ENCODE results near the gene HDAC8.
"Not testable (repeated sequence)": the region's sequence is repeated elsewhere in the genome, so short reads cannot be mapped to it uniquely, and the experiment has no call there.

HDAC8 gene

DNA sequence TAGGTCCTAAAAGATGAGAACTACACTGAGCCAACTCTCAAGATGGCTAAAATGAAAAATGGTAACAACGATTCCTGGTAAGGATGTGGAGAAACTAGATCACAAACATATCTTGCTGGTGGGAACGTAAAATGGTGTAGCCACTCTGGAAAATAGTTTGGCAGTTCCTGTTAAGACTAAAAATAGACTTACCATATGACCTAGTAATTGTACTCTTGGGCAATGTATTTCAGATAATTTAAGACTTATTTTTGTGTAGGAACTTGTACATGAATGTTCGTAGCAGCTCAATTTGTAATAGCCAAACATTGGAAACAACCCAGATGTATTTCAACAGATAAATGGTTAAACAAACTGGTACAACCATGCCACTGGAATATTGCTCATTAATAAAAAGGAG lies 106.2 kb downstream of the HDAC8 start:
- H3K27me3 ChIP-seq (ENCODE audit: control insufficient read depth, insufficient read depth, low read length, poor library complexity, severe bottlenecking) = no peaks in the 10 kb centered on the region
- WGBS, 2 experiments = 91 to 100% methylated on average over 1 to 2 of the region's 3 CpGs

DNA sequence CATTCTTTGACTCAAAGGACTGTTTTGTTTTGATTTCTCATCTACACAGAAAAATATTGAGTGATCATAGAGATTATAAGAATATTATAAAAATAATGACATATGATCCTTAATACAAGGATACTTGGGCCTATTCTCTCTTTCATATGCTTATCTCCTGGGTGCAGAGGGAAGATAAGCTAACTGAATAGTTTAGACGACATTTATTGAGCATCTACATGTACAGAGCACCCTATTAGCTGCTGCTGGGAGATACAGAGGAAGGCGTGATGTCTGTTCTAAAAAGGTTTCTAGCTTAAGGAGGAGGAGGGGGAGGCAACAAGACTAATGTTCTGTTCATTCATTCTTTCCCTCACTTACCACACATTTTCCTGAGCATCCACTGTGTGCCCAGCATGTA lies 106.8 kb downstream of the HDAC8 start:
- 95% methylated on average over 2 of the region's 2 CpGs; no CpG with 5 or more reads in 1 of the 2 experiments for WGBS, 2 experiments
- H3K27me3 ChIP-seq (ENCODE audit: control insufficient read depth, insufficient read depth, low read length, poor library complexity, severe bottlenecking) = no peaks in the 10 kb centered on the region
- peaks cover 5% of the 10 kb centered on the region for H3K36me3 ChIP-seq (ENCODE audit: control insufficient read depth, insufficient read depth, low read length)

More for the DNA sequence above, 106.2 kb downstream of the HDAC8 start:
- Histone ChIP-seq H3K4me1 (ENCODE audit: control insufficient read depth, insufficient read depth, low read length) (no peaks in the 10 kb centered on the region), H3K4me3 (ENCODE audit: insufficient read depth, low read depth, low read length) (no peak overlapping the region), H3K9me3 (ENCODE audit: control insufficient read depth, low read length) (no peaks in the 10 kb centered on the region), H3K27ac (ENCODE audit: insufficient read depth, low read depth, low read length, poor library complexity, severe bottlenecking) (no peak overlapping the region), H3K36me3 (ENCODE audit: control insufficient read depth, insufficient read depth, low read length) (peaks cover 4% of the 10 kb centered on the region)

DNA sequence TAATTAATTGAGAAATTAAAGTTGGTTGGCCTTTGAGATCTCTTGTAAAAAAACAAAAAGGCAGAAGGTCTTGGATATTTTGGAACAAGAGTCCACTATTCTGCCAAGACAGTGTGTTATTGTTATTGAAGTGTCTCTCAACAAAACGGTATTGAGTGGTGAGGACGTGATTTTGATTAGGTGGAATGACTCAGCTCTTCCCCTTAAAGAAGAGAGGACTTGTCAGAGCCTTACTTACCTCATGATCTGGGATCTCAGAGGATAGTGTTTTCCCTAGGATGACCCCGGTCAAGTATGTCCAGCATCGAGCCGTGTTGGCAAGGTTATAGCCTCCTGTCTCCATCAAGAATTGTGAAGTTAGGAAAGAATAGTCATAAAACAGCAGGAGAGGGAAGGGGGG lies 110.9 kb downstream of the HDAC8 start:
- no peak overlapping the region for H3K27ac ChIP-seq (ENCODE audit: insufficient read depth, low read depth, low read length, poor library complexity, severe bottlenecking)
- H3K9me3 ChIP-seq (ENCODE audit: control insufficient read depth, low read length) = no peaks in the 10 kb centered on the region
- H3K4me3 ChIP-seq (ENCODE audit: insufficient read depth, low read depth, low read length) = no peak overlapping the region
- no peaks in the 10 kb centered on the region for H3K27me3 ChIP-seq (ENCODE audit: control insufficient read depth, insufficient read depth, low read length, poor library complexity, severe bottlenecking)
- H3K4me1 ChIP-seq (ENCODE audit: control insufficient read depth, insufficient read depth, low read length) = no peaks in the 10 kb centered on the region
- WGBS, 2 experiments = 91 to 97% methylated on average over 5 of the region's 5 CpGs
- peaks cover 5% of the 10 kb centered on the region for H3K36me3 ChIP-seq (ENCODE audit: control insufficient read depth, insufficient read depth, low read length)

More for the DNA sequence above, 106.8 kb downstream of the HDAC8 start:
- no peaks in the 10 kb centered on the region for H3K9me3 ChIP-seq (ENCODE audit: control insufficient read depth, low read length)
- H3K4me1 ChIP-seq (ENCODE audit: control insufficient read depth, insufficient read depth, low read length) = no peaks in the 10 kb centered on the region
- no peak overlapping the region for H3K27ac ChIP-seq (ENCODE audit: insufficient read depth, low read depth, low read length, poor library complexity, severe bottlenecking)
- no peak overlapping the region for H3K4me3 ChIP-seq (ENCODE audit: insufficient read depth, low read depth, low read length)

DNA sequence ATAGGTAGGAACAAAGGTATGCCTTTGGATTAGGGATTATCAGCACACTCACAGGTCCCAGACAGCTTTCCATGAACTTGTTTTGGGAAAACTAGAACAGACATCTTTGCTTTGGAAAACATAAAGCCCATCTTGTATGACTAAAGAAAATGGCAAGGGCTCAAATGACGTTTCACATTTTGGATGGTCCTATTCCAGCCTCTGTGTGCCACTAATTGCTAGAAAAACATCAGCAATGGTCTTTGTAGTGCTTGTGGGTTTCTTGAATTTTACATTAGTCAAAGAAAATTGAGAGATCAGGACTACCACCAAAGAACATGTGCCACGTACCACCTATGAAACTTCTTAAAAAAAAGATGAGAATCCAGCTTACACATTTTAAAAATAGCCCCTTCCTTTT lies 111.4 kb downstream of the HDAC8 start:
- H3K4me3 ChIP-seq (ENCODE audit: insufficient read depth, low read depth, low read length) = no peak overlapping the region
- H3K27ac ChIP-seq (ENCODE audit: insufficient read depth, low read depth, low read length, poor library complexity, severe bottlenecking) = no peak overlapping the region
- no peaks in the 10 kb centered on the region for H3K9me3 ChIP-seq (ENCODE audit: control insufficient read depth, low read length)
- 80 to 92% methylated on average over 1 to 2 of the region's 2 CpGs for WGBS, 2 experiments
- H3K27me3 ChIP-seq (ENCODE audit: control insufficient read depth, insufficient read depth, low read length, poor library complexity, severe bottlenecking) = no peaks in the 10 kb centered on the region
- no peaks in the 10 kb centered on the region for H3K4me1 ChIP-seq (ENCODE audit: control insufficient read depth, insufficient read depth, low read length)
- H3K36me3 ChIP-seq (ENCODE audit: control insufficient read depth, insufficient read depth, low read length) = peaks cover 5% of the 10 kb centered on the region

GRCh38 chrX:72460715-72461114 lies 111.9 kb downstream of the HDAC8 start:
- Histone ChIP-seq H3K27ac (ENCODE audit: insufficient read depth, low read depth, low read length, poor library complexity, severe bottlenecking) (no peak overlapping the region), H3K4me3 (ENCODE audit: insufficient read depth, low read depth, low read length) (no peak overlapping the region), H3K27me3 (ENCODE audit: control insufficient read depth, insufficient read depth, low read length, poor library complexity, severe bottlenecking) (no peaks in the 10 kb centered on the region), H3K4me1 (ENCODE audit: control insufficient read depth, insufficient read depth, low read length) (no peaks in the 10 kb centered on the region), H3K36me3 (ENCODE audit: control insufficient read depth, insufficient read depth, low read length) (peaks cover 5% of the 10 kb centered on the region), H3K9me3 (ENCODE audit: control insufficient read depth, low read length) (no peaks in the 10 kb centered on the region)
- WGBS, 2 experiments = 100% methylated on average over 1 of the region's 1 CpG

DNA sequence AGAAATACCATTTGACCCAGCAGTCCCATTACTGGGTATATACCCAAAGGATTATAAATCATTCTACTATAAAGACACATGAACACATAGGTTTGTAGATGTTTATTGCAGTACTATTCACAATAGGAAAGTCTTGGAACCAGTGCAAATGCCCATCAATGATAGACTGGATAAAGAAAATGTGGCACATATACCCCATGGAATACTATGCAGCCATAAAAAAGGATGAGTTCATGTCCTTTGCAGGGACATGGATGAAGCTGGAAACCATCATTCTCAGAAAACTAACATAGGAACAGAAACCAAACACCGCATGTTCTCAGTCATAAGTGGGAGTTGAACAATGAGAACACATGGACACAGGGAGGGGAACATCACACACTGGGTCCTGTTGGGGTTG lies 123.6 kb downstream of the HDAC8 start:
- not testable (repeated sequence) for H3K4me1 ChIP-seq (ENCODE audit: control insufficient read depth, insufficient read depth, low read length); H3K27me3 ChIP-seq (ENCODE audit: control insufficient read depth, insufficient read depth, low read length, poor library complexity, severe bottlenecking); H3K4me3 ChIP-seq (ENCODE audit: insufficient read depth, low read depth, low read length); H3K9me3 ChIP-seq (ENCODE audit: control insufficient read depth, low read length); H3K36me3 ChIP-seq (ENCODE audit: control insufficient read depth, insufficient read depth, low read length); H3K27ac ChIP-seq (ENCODE audit: insufficient read depth, low read depth, low read length, poor library complexity, severe bottlenecking)
- WGBS, 2 experiments = 100% methylated on average over 1 of the region's 1 CpG

DNA sequence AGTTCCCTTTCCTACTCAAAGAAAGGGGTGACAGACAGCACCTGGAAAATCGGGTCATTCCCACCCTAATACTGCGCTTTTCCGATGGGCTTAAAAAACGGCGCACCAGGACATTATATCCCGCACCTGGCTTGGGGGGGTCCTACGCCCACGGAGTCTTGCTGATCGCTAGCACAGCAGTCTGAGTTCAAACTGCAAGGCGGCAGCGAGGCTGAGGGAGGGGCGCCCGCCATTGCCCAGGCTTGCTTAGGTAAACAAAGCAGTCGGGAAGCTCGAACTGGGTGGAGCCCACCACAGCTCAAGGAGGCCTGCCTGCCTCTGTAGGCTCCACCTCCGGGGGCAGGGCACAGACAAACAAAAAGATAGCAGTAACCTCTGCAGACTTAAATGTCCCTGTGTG lies 131.9 kb downstream of the HDAC8 start:
- not testable (repeated sequence) for H3K27ac ChIP-seq (ENCODE audit: insufficient read depth, low read depth, low read length, poor library complexity, severe bottlenecking); H3K27me3 ChIP-seq (ENCODE audit: control insufficient read depth, insufficient read depth, low read length, poor library complexity, severe bottlenecking); H3K9me3 ChIP-seq (ENCODE audit: control insufficient read depth, low read length); H3K4me1 ChIP-seq (ENCODE audit: control insufficient read depth, insufficient read depth, low read length); H3K36me3 ChIP-seq (ENCODE audit: control insufficient read depth, insufficient read depth, low read length); H3K4me3 ChIP-seq (ENCODE audit: insufficient read depth, low read depth, low read length)
- WGBS, 2 experiments = 93 to 95% methylated on average over 13 to 16 of the region's 16 CpGs

DNA sequence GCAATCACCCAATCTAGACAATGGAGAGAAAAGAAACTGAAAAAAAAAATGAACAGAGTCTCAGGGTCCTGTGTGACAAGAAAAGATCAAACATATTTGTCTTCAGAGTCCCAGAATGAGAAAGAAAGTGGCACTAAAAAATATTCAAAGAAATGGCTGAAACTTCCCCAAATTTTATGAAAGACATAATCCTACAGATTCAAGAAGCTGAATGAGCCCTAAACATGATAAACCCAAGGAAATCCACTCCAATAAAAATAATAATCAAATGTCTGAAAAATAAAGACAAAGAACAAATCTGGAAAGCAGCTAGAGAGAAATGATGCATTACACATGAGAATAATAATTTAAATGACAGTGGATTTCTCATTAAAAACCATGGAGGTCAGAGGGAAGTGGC lies 136.6 kb downstream of the HDAC8 start:
- H3K4me3 ChIP-seq (ENCODE audit: insufficient read depth, low read depth, low read length) = no peak overlapping the region
- no peaks in the 10 kb centered on the region for H3K4me1 ChIP-seq (ENCODE audit: control insufficient read depth, insufficient read depth, low read length)
- H3K27me3 ChIP-seq (ENCODE audit: control insufficient read depth, insufficient read depth, low read length, poor library complexity, severe bottlenecking) = no peaks in the 10 kb centered on the region
- no peaks in the 10 kb centered on the region for H3K9me3 ChIP-seq (ENCODE audit: control insufficient read depth, low read length)
- no peak overlapping the region for H3K27ac ChIP-seq (ENCODE audit: insufficient read depth, low read depth, low read length, poor library complexity, severe bottlenecking)
- no peaks in the 10 kb centered on the region for H3K36me3 ChIP-seq (ENCODE audit: control insufficient read depth, insufficient read depth, low read length)

GRCh38 chrX:72430405-72430968 lies 142.2 kb downstream of the HDAC8 start:
- WGBS, 2 experiments = 93 to 95% methylated on average over 4 of the region's 4 CpGs
- Histone ChIP-seq H3K4me3 (ENCODE audit: insufficient read depth, low read depth, low read length) (no peak overlapping the region), H3K36me3 (ENCODE audit: control insufficient read depth, insufficient read depth, low read length) (no peaks in the 10 kb centered on the region), H3K4me1 (ENCODE audit: control insufficient read depth, insufficient read depth, low read length) (no peaks in the 10 kb centered on the region), H3K27ac (ENCODE audit: insufficient read depth, low read depth, low read length, poor library complexity, severe bottlenecking) (no peak overlapping the region), H3K27me3 (ENCODE audit: control insufficient read depth, insufficient read depth, low read length, poor library complexity, severe bottlenecking) (no peaks in the 10 kb centered on the region), H3K9me3 (ENCODE audit: control insufficient read depth, low read length) (no peaks in the 10 kb centered on the region)

GRCh38 chrX:72421797-72422196 lies 150.8 kb downstream of the HDAC8 start:
- Histone ChIP-seq H3K4me1 (ENCODE audit: control insufficient read depth, insufficient read depth, low read length) (no peaks in the 10 kb centered on the region), H3K27me3 (ENCODE audit: control insufficient read depth, insufficient read depth, low read length, poor library complexity, severe bottlenecking) (no peaks in the 10 kb centered on the region), H3K9me3 (ENCODE audit: control insufficient read depth, low read length) (no peaks in the 10 kb centered on the region), H3K27ac (ENCODE audit: insufficient read depth, low read depth, low read length, poor library complexity, severe bottlenecking) (no peak overlapping the region), H3K4me3 (ENCODE audit: insufficient read depth, low read depth, low read length) (no peak overlapping the region), H3K36me3 (ENCODE audit: control insufficient read depth, insufficient read depth, low read length) (no peaks in the 10 kb centered on the region)

DNA sequence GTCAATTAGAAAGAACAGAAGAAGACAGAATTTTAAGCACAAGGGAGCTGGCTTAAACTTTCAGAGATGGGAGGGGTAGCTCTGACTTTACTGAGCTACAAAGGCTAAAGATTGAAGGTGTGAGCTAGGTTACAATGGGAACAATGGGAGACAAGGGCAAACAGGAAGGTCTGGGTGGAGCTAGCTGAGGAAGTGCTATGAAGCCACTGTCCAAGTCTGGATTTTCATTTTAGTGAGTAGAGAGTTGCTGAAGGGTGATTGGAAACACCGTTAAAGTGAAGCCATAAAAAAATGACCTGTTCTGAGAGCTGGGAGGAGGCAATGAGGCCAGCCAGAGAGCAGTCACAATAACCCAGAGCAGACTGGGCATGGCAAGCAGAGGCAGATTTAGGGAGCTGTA lies 162.7 kb downstream of the HDAC8 start:
- 87 to 93% methylated on average over 1 of the region's 1 CpG for WGBS, 2 experiments
- Histone ChIP-seq H3K36me3 (ENCODE audit: control insufficient read depth, insufficient read depth, low read length) (no peaks in the 10 kb centered on the region), H3K27me3 (ENCODE audit: control insufficient read depth, insufficient read depth, low read length, poor library complexity, severe bottlenecking) (no peaks in the 10 kb centered on the region), H3K27ac (ENCODE audit: insufficient read depth, low read depth, low read length, poor library complexity, severe bottlenecking) (no peak overlapping the region), H3K9me3 (ENCODE audit: control insufficient read depth, low read length) (no peaks in the 10 kb centered on the region), H3K4me1 (ENCODE audit: control insufficient read depth, insufficient read depth, low read length) (no peaks in the 10 kb centered on the region), H3K4me3 (ENCODE audit: insufficient read depth, low read depth, low read length) (no peak overlapping the region)
